GM13976 (cell line): Measurements from ENCODE around the gene CAPN8.

Source experiments
- DNase-seq: peaks from one replicate; pipeline ENCODE4 v3.0.0; 2012; ENCODE audit warnings: low spot score
- in situ Hi-C: fragments of 300-500 bp; cut with MboI; formaldehyde crosslinking; loops from one replicate; pipeline ENCODE4 v1.12.0; 2022; ENCODE audit warnings: low sequenced_read_pairs, mixed read lengths, inconsistent platforms; ENCODE audit not compliant: unreplicated experiment
- TF ChIP-seq, protein P1 (sequence below): IDR thresholded peaks from 2 replicates; pipeline ENCODE4 v1.5.1; 2012; ENCODE audit warnings: borderline replicate concordance, mild to moderate bottlenecking; ENCODE audit not compliant: insufficient read depth; ENCODE audit errors: extremely low read depth, missing control alignments, control extremely low read depth

CAPN8 gene

DNA sequence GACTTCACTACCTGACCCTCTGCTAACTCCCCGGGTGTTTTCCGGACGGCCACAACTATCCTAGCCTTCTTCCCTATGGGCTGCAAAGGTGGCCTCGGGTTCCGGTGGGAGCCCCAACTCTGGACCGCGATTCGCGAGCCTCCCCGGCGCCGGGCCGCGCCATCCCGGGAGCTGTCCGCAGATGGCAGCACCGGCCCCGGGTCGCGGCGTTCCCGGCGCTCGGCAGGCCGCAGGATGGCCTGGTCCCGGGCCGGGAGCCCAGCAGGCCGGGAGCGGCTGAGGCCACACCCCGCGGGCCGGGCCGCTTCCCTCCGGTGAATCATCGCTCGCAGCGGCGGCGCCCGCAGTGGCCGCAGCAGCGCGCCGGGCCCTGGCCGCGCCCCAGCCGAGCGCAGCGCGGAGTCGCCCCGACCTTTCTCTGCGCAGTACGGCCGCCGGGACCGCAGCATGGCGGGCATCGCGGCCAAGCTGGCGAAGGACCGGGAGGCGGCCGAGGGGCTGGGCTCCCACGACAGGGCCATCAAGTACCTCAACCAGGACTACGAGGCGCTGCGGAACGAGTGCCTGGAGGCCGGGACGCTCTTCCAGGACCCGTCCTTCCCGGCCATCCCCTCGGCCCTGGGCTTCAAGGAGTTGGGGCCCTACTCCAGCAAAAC is 46.8 kb upstream of the CAPN8 start, which contains the start of gene CAPN2:
TSS of gene CAPN2 (plus strand) at position 346 of the 656 bp plus-strand sequence. CDS start at position 448, 102 bp downstream.
- in situ Hi-C loops: no loop called here
- peak; percentile 82 for DNase-seq
- TF ChIP-seq, protein P1, sequence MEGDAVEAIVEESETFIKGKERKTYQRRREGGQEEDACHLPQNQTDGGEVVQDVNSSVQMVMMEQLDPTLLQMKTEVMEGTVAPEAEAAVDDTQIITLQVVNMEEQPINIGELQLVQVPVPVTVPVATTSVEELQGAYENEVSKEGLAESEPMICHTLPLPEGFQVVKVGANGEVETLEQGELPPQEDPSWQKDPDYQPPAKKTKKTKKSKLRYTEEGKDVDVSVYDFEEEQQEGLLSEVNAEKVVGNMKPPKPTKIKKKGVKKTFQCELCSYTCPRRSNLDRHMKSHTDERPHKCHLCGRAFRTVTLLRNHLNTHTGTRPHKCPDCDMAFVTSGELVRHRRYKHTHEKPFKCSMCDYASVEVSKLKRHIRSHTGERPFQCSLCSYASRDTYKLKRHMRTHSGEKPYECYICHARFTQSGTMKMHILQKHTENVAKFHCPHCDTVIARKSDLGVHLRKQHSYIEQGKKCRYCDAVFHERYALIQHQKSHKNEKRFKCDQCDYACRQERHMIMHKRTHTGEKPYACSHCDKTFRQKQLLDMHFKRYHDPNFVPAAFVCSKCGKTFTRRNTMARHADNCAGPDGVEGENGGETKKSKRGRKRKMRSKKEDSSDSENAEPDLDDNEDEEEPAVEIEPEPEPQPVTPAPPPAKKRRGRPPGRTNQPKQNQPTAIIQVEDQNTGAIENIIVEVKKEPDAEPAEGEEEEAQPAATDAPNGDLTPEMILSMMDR: peak; percentile 66

DNA sequence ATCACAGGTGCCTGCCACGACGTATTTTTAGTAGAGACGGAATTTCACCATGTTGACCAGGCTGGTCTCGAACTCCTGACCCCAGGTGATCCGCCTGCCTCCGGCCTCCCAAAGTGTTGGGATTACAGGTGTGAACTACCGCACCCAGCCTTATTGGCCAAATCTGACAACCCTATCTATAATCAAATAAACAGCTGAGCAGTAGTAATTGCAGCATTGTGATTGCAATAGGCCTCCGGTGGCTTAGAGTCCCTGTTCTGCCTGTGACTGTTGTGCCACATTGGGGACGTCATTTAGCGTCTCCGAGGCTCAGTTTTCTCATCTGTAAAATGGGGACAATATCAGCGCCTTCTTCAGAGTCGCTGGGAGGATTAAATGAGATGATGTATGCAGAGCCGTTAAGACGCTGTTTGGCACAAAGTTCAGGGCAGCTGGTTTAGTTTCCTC is 46.3 kb upstream of the CAPN8 start:
- in situ Hi-C loops: no loop called here
- TF ChIP-seq, protein P1: no peak
- no peak for DNase-seq

GRCh38 chr1:223711173-223711572 is 45.7 kb upstream of the CAPN8 start:
- in situ Hi-C loops: no loop called here
- DNase-seq: no peak
- TF ChIP-seq, protein P1: no peak

DNA sequence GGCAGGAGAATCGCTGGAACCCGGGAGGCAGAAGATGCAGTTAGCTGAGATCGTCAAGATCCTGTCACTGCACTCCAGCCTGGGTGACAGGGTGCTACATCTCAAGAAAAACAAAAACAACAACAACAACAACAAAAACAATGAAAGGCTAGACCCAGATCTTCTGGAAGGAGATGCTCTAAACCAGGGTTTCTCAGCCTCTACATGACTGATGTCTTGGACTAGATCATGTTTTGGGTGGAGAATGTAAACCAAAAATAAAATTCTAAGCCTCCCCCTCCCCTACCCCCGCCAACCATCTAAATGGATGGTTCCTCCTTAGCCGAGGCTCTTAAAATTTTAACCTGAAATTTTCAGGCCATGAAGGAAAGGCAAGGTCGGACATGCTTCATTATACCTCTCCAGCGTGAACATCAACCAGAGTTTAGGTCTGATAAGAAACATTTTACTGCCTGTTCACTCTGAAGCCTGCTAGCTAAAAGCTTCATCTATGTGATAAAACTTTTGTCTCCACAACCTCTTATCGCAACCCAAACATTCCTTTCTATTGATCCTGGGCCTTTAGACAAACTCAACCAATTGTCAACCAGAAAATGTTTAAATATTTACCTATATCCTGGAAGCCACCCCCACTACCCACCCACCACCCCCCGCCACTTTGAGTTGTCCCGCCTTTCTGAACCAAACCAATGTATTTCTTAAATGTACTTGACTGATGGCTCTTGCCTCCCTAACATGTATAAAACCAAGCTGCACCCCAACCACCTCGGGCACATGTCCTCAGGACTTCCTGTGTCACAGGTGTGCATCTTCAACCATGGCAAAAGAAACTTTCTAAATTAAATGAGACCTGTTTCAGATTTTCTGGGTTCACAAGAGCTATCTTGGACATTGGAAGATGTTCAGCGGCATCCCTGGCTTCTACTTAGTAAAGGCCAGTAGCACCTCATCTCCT is 45.0 kb upstream of the CAPN8 start:
- in situ Hi-C loops: no loop called here
- TF ChIP-seq, protein P1: no peak

GRCh38 chr1:223709598-223709997 is 44.1 kb upstream of the CAPN8 start:
- TF ChIP-seq, protein P1: no peak
- in situ Hi-C loops: no loop called here
- no peak for DNase-seq

More for the DNA sequence above, 45.0 kb upstream of the CAPN8 start:
- no peak for DNase-seq

GRCh38 chr1:223708651-223709268 is 43.3 kb upstream of the CAPN8 start:
- TF ChIP-seq, protein P1: no peak
- DNase-seq: no peak
- in situ Hi-C loops: no loop called here
